GM18505 (cell line): ENCODE results near the gene APCDD1L.

Experiments
- ATAC-seq: cut with Tn5 transposase; IDR thresholded peaks from one replicate; pipeline ENCODE4 v1.9.1; 2021; ENCODE audit not compliant: unreplicated experiment
- POLR2A ChIP-seq: IDR thresholded peaks from 4 replicates; pipeline ENCODE4 v1.6.1; 2011; ENCODE audit warnings: borderline replicate concordance; ENCODE audit not compliant: insufficient read depth, insufficient read length; ENCODE audit errors: extremely low read depth

Gene APCDD1L

GRCh38 chr20:58475466-58475865 is 39.7 kb downstream of the APCDD1L start:
- TF ChIP-seq POLR2A = no peak

GRCh38 chr20:58473453-58474425 is 41.5 kb downstream of the APCDD1L start:
- TF ChIP-seq POLR2A = no peak
- ATAC-seq = no peak

More at GRCh38 chr20:58475466-58475865, 39.7 kb downstream of the APCDD1L start:
- no peak for ATAC-seq

GRCh38 chr20:58472273-58473018 is 42.8 kb downstream of the APCDD1L start:
- ATAC-seq = no peak
- no peak for TF ChIP-seq POLR2A

- no peak for ATAC-seq
- no peak for TF ChIP-seq POLR2A
Observed at GRCh38 chr20:58471193-58472164, 43.7 kb downstream of the APCDD1L start.

GRCh38 chr20:58470336-58471192 is 44.6 kb downstream of the APCDD1L start:
- no peak for TF ChIP-seq POLR2A
- ATAC-seq = no peak

GRCh38 chr20:58469616-58470015 is 45.6 kb downstream of the APCDD1L start:
- no peak for TF ChIP-seq POLR2A

GRCh38 chr20:58467572-58468527 is 47.3 kb downstream of the APCDD1L start:
- TF ChIP-seq POLR2A = no peak
- no peak for ATAC-seq

More at GRCh38 chr20:58469616-58470015, 45.6 kb downstream of the APCDD1L start:
- no peak for ATAC-seq

- ATAC-seq = no peak
Observed at GRCh38 chr20:58466729-58467571, 48.2 kb downstream of the APCDD1L start.

GRCh38 chr20:58466095-58466708 is 49.0 kb downstream of the APCDD1L start:
- no peak for TF ChIP-seq POLR2A
- ATAC-seq = no peak

More at GRCh38 chr20:58466729-58467571, 48.2 kb downstream of the APCDD1L start:
- TF ChIP-seq POLR2A = no peak

- no peak for ATAC-seq
- TF ChIP-seq POLR2A = no peak
Observed at GRCh38 chr20:58464838-58465237, 50.4 kb downstream of the APCDD1L start.
